Transverse colon (tissue), 4 donors: Measurements from ENCODE around the gene MEF2B. TPM values are rescaled to one million over a fixed set of nuclear protein-coding genes. Genes with fewer than 3 reads are reported as not detected.
"Not testable (repeated sequence)": the region's sequence is repeated elsewhere in the genome, so short reads cannot be mapped to it uniquely, and the experiment has no call there.

ENCODE experiments used
- DNase-seq: peaks from one replicate; pipeline ENCODE4 v3.0.0-alpha.2; 2019
- H3K27ac ChIP-seq, 4 donors: fragments of 200-600 bp; sonication (generic); 2 replicates each; pipeline ENCODE4 v1.5.1; 2016 to 2018; ENCODE audit warnings: inconsistent platforms in 4 of 4
- H3K27me3 ChIP-seq: fragments of 200-600 bp; sonication (generic); 2 replicates; pipeline ENCODE4 v1.5.1; 2017; ENCODE audit warnings: inconsistent platforms
- H3K36me3 ChIP-seq, 4 donors: fragments of 200-600 bp; sonication (generic); 2 replicates each; pipeline ENCODE4 v1.5.1; 2017 to 2019; ENCODE audit warnings: inconsistent platforms in 4 of 4
- H3K4me1 ChIP-seq, 4 donors: fragments of 200-600 bp; sonication (generic); 2 replicates each; pipeline ENCODE4 v1.5.1; 2017 to 2020; ENCODE audit warnings: inconsistent platforms in 4 of 4
- H3K4me3 ChIP-seq, 4 donors: fragments of 200-600 bp; sonication (generic); 1 replicate in 1 of 4; 2 replicates in 3 of 4; pipeline versions ENCODE4 v1.5.1 to v1.6.1; 2017 to 2019; ENCODE audit warnings: inconsistent platforms in 4 of 4
- H3K9me3 ChIP-seq, 2 donors: fragments of 200-600 bp; sonication (generic); 2 replicates each; pipeline ENCODE4 v1.5.1; 2017 to 2019; ENCODE audit warnings: inconsistent platforms in 2 of 2
- CTCF ChIP-seq, 5 experiments: fragments of 200-600 bp in 3 of 5; fragments of 450-650 bp in 2 of 5; sonication (generic) in 3 of 5; IDR thresholded peaks; 1 replicate in 2 of 5; 2 replicates in 3 of 5; pipeline ENCODE4 v1.5.1; 2016 to 2017; ENCODE audit warnings: antibody characterized with exemption in 5 of 5, inconsistent platforms in 3 of 5, mild to moderate bottlenecking in 2 of 5, moderate library complexity in 1 of 5
- EP300 ChIP-seq: sonication (generic); formaldehyde crosslinking; IDR thresholded peaks from one replicate; pipeline ENCODE4 v1.6.1; 2017; ENCODE audit warnings: antibody characterized with exemption, low read depth
- POLR2A ChIP-seq: fragments of 450-650 bp; IDR thresholded peaks from one replicate; pipeline ENCODE4 v1.6.1; 2016; ENCODE audit warnings: antibody characterized with exemption, mild to moderate bottlenecking, moderate library complexity
- POLR2AphosphoS5 ChIP-seq, 3 donors: sonication (generic); formaldehyde crosslinking; IDR thresholded peaks; one replicate each; pipeline ENCODE4 v1.6.1; 2016; ENCODE audit warnings: antibody characterized with exemption in 3 of 3
- WGBS, 2 donors: methylation state at CpG; one replicate each; pipeline ENCODE4 v1.1.5; 2018; ENCODE audit warnings: low coverage in 1 of 2; 5-methylcytosine and 5-hydroxymethylcytosine counted together
- in situ Hi-C, 4 donors: fragments of 200-750 bp; cut with MboI; loops; one replicate each; pipeline versions ENCODE4 v1.15.0 to v1.15.1; 2017; ENCODE audit warnings: low sequenced_read_pairs in 3 of 4, low pct_ligation_motif_present in 1 of 4, low pct_unique_long_range_greater_than_20kb in 1 of 4
- intact Hi-C: fragments of 100-400 bp; cut with DNase I; formaldehyde crosslinking; loops from one replicate; pipeline ENCODE4 v1.15.1; 2023; ENCODE audit warnings: low total_unique reads
- total RNA-seq, 4 donors: library from RNA; depleted of rRNA; stranded (reverse); fragments of >200 nt; gene quantifications; one replicate each; pipeline ENCODE4 v1.1.0, GENCODE V29; 2016

The MEF2B gene
- total RNA-seq, 4 donors from 2014 or later: 0.95 TPM; not detected in 3

- no peak overlapping the region for H3K4me3 ChIP-seq
- H3K27ac ChIP-seq: no peak overlapping the region
- peaks cover 0 to 7% (median 2%) of the 10 kb centered on the region in 4 donors for H3K4me1 ChIP-seq
- in situ Hi-C loops (no loop called here), intact Hi-C loops (no loop called here)
- peaks cover 0 to 8% (median 0%) of the 10 kb centered on the region in 4 donors for H3K36me3 ChIP-seq
- no peak for DNase-seq
- H3K27me3 ChIP-seq: no peaks in the 10 kb centered on the region
- TF ChIP-seq CTCF (IDR thresholded peaks at IDR 0.05): no peak
- TF ChIP-seq POLR2A: no peak
- no peak for TF ChIP-seq EP300
- no peak for TF ChIP-seq POLR2AphosphoS5 (IDR thresholded peaks at IDR 0.05)
- H3K9me3 ChIP-seq: no peaks in the 10 kb centered on the region
- WGBS, 2 donors: 90% methylated on average over 2 of the region's 2 CpGs; no CpG with 5 or more reads in 1 of the 2 donors
Measured at GRCh38 chr19:19149435-19149834, 20.6 kb downstream of the MEF2B start.

DNA sequence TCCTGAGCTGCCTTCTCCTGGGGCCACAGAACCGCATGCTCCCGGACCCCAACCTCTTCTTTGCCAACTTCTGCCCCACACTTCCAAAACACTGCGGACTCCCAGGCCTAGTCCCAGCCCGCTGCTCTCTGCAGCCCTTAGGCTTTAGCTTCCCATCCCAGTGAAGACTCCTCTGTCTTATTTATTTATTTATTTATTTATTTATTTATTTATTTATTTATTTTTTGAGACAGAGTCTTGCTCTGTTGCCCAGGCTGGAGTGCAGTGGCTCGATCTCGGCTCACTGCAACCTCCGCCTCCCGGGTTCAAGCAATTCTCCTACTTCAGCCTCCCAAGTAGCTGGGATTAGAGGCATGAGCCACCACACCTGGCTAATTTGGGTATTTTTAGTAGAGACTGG is 21.6 kb downstream of the MEF2B start:
- H3K27ac ChIP-seq, H3K4me1 ChIP-seq, H3K36me3 ChIP-seq, intact Hi-C loops, H3K27me3 ChIP-seq, H3K9me3 ChIP-seq, in situ Hi-C loops, DNase-seq, H3K4me3 ChIP-seq: not testable (repeated sequence)
- WGBS, 2 donors: 96 to 98% methylated on average over 7 to 8 of the region's 8 CpGs

DNA sequence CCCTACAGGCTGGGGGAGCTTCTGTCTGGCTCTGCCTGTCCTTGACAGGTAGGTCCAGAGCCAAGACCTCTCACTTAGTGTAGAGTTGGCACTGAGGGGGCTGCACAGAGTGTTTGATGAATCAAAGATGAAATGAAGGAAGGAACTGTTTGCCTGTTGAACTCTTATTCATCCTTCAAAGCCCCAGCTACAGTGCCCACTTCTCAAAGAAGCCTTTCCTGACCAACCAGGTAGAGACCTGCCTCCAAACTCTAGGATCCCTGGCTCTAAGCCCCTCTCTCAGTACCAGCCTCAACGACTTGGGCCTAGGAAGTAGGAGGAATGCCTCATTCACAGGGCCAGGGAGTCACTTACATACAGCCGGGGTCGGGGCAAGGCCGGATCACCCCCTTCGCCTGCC is 22.7 kb downstream of the MEF2B start:
- in situ Hi-C loops: no loop called here
- WGBS, 2 donors: 96% methylated on average over 5 of the region's 5 CpGs; no CpG with 5 or more reads in 1 of the 2 donors
- TF ChIP-seq POLR2AphosphoS5 (IDR thresholded peaks at IDR 0.05): no peak
- no peak for TF ChIP-seq POLR2A
- no peak for TF ChIP-seq EP300
- TF ChIP-seq CTCF (IDR thresholded peaks at IDR 0.05): no peak

GRCh38 chr19:19146865-19147264 is 23.2 kb downstream of the MEF2B start:
- intact Hi-C loops (no loop called here), in situ Hi-C loops (no loop called here)
- Histone ChIP-seq H3K36me3 (peaks cover 0 to 8% (median 0%) of the 10 kb centered on the region in 4 donors), H3K4me3 (no peak overlapping the region), H3K9me3 (no peaks in the 10 kb centered on the region), H3K27me3 (no peaks in the 10 kb centered on the region), H3K4me1 (peaks cover 0 to 7% (median 2%) of the 10 kb centered on the region in 4 donors), H3K27ac (no peak overlapping the region)
- TF ChIP-seq POLR2AphosphoS5 (IDR thresholded peaks at IDR 0.05) (no peak), POLR2A (no peak), EP300 (no peak), CTCF (IDR thresholded peaks at IDR 0.05) (no peak)
- no peak for DNase-seq
- WGBS, 2 donors: 96% methylated on average over 7 of the region's 7 CpGs; no CpG with 5 or more reads in 1 of the 2 donors

More for the DNA sequence above, 22.7 kb downstream of the MEF2B start:
- H3K27me3 ChIP-seq: no peaks in the 10 kb centered on the region
- intact Hi-C loops: no loop called here
- DNase-seq: no peak
- H3K27ac ChIP-seq: no peak overlapping the region
- H3K4me1 ChIP-seq: peaks cover 0 to 7% (median 2%) of the 10 kb centered on the region in 4 donors
- no peaks in the 10 kb centered on the region for H3K9me3 ChIP-seq
- peaks cover 0 to 8% (median 0%) of the 10 kb centered on the region in 4 donors for H3K36me3 ChIP-seq
- no peak overlapping the region for H3K4me3 ChIP-seq
